CD4-positive, alpha-beta T cell treated with Interleukin-4 for 1 hour (primary cell): ENCODE measurements around the gene CTAG1A.
"Not testable (repeated sequence)": the region's sequence is repeated elsewhere in the genome, so short reads cannot be mapped to it uniquely, and the experiment has no call there.

Experiments
- DNase-seq, 2 donors: peaks; one replicate each; pipeline ENCODE4 v3.0.0-alpha.2; 2020 to 2022

The CTAG1A gene

GRCh38 chrX:154620767-154621414 lies 36.0 kb downstream of the CTAG1A start:
- DNase-seq = not testable (repeated sequence)

GRCh38 chrX:154628960-154629359 lies 44.0 kb downstream of the CTAG1A start:
- DNase-seq = not testable (repeated sequence)

- DNase-seq = not testable (repeated sequence)
Observed at GRCh38 chrX:154630949-154631348, 46.0 kb downstream of the CTAG1A start.

- DNase-seq = not testable (repeated sequence)
Observed at GRCh38 chrX:154633661-154634060, 48.7 kb downstream of the CTAG1A start.
